ENCODE results near the gene LDLRAD4. TPM values are rescaled to one million over a fixed set of nuclear protein-coding genes. Genes with fewer than 3 reads are reported as not detected.

The LDLRAD4 gene
- total RNA-seq, 1 donor from 2014 or later: 34.5 TPM

DNA sequence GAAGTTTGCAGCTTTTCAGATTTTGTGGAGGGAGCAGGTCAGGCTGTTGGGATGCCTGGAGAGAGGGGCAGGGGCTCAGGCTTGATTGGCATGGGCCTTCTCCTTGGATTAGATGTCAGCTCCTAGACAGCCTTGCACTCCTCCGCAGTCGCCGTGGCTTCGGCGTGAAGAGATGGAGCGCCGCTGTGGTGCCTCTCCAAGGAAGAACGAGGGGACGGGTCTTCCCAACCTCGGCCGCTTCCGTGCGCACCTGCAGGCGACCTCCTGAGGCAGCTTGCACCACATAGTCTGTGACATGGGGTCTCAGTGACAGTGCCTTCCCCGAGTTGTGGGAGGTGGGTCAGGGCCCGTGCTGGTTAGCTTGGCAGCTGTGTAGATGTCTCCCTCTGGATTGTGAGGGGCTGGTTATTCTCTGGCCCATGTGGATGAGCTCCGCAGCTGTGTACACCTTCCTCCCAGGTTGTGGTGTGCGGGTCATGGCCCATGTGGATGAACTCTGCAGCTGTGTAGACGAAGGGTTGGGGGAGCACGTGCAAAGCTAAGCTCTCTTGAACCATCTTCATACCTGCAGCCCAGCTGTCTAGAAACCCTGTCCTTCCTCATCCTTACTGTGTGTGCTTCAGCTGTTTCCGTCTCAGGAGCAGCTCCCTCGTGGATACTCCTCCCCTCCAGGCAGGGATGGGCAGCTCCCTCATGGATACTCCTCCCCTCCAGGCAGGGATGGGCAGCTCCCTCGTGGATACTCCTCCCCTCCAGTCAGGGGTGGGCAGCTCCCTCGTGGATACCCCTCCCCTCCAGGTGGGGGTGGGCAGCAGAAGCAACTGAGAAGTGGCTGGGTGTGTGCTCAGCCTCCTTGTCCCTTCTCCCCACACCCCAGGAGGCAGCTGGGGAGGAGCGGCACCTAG, 170.3 kb downstream of the LDLRAD4 start:
- intact Hi-C loops (cut with micrococcal nuclease): no loop called here
- no peaks in the 10 kb centered on the region for H3K9me3 Mint-ChIP-seq
- peaks cover 9% of the 10 kb centered on the region for H3K4me1 Mint-ChIP-seq (ENCODE audit: low read depth)
- H3K4me3 Mint-ChIP-seq: no peak overlapping the region
- no peaks in the 10 kb centered on the region for H3K27me3 Mint-ChIP-seq (ENCODE audit: insufficient read depth)
- no peak for DNase-seq (ENCODE audit: low spot score)
- H3K27ac Mint-ChIP-seq: no peak overlapping the region
- H3K36me3 Mint-ChIP-seq (ENCODE audit: low read depth): peaks cover 8% of the 10 kb centered on the region

DNA sequence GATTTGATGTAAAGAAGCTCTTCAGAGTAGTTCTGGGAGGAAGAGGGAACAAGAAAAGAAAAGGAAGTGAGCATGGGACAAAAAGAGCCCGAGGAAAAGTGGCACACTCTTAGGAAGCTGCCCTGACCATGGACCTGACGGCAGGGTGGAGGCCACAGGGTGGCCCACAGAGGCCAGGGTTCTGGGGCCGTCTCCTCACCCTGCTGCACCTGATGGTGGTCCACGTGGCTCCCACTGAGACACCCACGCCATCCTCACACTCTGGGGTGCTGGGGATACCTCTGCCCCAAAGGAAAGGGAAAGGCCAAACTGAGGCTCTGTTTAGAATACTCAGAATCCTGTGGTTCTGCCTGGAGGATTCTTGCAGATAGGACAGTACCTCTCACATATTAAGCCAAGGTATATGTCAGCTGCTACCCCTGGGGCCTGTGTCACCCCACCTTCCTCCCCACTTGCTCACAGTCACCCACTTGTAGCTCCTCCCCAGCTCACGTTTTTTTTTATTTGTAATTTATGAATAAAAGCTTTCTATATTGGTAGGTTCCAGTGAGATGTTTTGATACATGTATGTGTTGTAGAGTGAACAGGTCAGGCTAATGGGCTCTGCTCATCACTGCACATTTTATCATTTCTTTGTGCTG, 171.1 kb downstream of the LDLRAD4 start:
- DNase-seq (ENCODE audit: low spot score): no peak
- intact Hi-C loops (cut with micrococcal nuclease): no loop called here
- no peak overlapping the region for H3K27ac Mint-ChIP-seq
- peaks cover 10% of the 10 kb centered on the region for H3K4me1 Mint-ChIP-seq (ENCODE audit: low read depth)
- no peaks in the 10 kb centered on the region for H3K27me3 Mint-ChIP-seq (ENCODE audit: insufficient read depth)
- no peaks in the 10 kb centered on the region for H3K9me3 Mint-ChIP-seq
- H3K36me3 Mint-ChIP-seq (ENCODE audit: low read depth): peaks cover 6% of the 10 kb centered on the region
- H3K4me3 Mint-ChIP-seq: no peak overlapping the region

DNA sequence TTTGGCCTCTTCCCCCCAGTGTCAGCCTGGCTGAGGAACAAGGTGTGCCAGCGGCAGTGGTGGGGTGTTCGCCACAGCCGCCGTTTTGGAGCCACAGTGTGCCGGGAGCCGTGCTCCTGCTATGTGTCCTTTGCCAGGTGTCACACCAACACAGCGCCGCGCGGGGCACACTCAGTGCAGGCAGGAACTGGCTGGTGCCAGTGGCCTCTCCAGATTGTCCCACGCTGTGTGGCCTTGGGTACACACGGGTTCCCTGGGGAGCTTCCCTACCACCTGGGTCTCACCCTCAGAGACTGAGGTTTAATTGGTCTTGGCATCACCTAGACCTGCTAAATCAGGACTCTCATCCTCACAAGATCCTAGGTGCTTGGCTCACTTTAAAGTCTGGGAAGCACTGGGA, 171.6 kb downstream of the LDLRAD4 start:
- no peak for DNase-seq (ENCODE audit: low spot score)
- Mint-ChIP-seq H3K4me1 (ENCODE audit: low read depth) (peaks cover 15% of the 10 kb centered on the region), H3K27ac (no peak overlapping the region), H3K36me3 (ENCODE audit: low read depth) (peaks cover 4% of the 10 kb centered on the region), H3K4me3 (no peak overlapping the region), H3K27me3 (ENCODE audit: insufficient read depth) (no peaks in the 10 kb centered on the region), H3K9me3 (no peaks in the 10 kb centered on the region)
- intact Hi-C loops (cut with micrococcal nuclease): no loop called here

DNA sequence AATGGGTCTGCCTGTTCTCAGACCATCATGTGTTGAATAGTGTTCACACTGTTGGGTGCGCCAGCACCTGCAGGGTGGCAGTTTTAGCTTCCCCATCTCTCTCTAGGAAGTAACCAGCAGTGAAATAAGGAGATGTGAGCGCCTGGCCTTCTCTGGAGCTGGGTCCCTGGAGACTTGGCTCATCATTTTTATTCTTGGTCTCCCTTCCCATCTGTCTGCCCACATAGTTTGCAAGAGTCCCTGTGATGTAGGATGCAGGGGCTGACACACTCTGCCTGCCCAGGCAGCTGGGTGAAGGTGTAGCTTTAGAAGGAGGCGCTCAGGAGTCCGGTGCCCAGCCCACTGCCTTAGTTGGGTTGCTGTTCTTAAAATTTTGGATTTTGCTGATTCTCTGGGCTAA, 172.2 kb downstream of the LDLRAD4 start:
- H3K27ac Mint-ChIP-seq: no peak overlapping the region
- peaks cover 15% of the 10 kb centered on the region for H3K4me1 Mint-ChIP-seq (ENCODE audit: low read depth)
- H3K36me3 Mint-ChIP-seq (ENCODE audit: low read depth): peaks cover 2% of the 10 kb centered on the region
- no peak for DNase-seq (ENCODE audit: low spot score)
- H3K27me3 Mint-ChIP-seq (ENCODE audit: insufficient read depth): no peaks in the 10 kb centered on the region
- intact Hi-C loops (cut with micrococcal nuclease): no loop called here
- no peak overlapping the region for H3K4me3 Mint-ChIP-seq
- no peaks in the 10 kb centered on the region for H3K9me3 Mint-ChIP-seq

DNA sequence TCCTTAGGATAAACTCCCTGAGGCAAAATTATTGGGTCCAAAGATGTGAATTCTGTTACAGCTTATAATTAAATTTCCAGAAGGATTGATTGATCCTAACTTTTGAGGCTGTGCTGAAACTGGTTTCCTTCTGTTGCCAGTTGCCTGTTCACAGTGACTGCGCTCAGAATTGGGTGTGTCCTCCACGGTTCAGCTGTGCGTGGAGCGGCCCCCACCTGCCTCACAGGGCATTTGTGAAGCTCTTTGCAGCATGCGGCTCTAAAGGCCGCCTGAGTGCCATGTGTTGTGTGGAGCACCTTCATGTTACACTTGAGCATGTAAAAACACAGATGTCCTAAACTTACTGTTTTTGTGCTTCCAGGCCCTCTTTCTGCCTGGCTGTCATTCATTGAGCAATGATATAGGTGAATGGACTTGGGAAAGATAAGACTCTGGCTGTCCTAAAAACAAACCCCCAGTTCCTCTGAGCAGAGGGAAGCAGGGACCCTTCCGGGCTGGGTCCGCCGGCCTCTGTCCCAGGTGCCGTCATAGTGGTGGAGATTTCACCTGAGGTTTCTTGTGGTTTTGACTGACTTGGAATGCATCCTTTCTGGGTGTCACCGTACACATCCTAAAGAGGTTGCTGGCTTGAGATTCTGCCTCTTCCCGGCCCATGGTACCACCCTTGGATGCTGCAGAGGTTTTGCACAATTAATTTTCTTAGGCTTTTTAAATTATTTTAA, 173.6 kb downstream of the LDLRAD4 start:
- H3K4me3 Mint-ChIP-seq: no peak overlapping the region
- peaks cover 15% of the 10 kb centered on the region for H3K4me1 Mint-ChIP-seq (ENCODE audit: low read depth)
- no peak for DNase-seq (ENCODE audit: low spot score)
- H3K9me3 Mint-ChIP-seq: no peaks in the 10 kb centered on the region
- H3K36me3 Mint-ChIP-seq (ENCODE audit: low read depth): peaks cover 2% of the 10 kb centered on the region
- no peak overlapping the region for H3K27ac Mint-ChIP-seq
- H3K27me3 Mint-ChIP-seq (ENCODE audit: insufficient read depth): no peaks in the 10 kb centered on the region
- intact Hi-C loops (cut with micrococcal nuclease): no loop called here

DNA sequence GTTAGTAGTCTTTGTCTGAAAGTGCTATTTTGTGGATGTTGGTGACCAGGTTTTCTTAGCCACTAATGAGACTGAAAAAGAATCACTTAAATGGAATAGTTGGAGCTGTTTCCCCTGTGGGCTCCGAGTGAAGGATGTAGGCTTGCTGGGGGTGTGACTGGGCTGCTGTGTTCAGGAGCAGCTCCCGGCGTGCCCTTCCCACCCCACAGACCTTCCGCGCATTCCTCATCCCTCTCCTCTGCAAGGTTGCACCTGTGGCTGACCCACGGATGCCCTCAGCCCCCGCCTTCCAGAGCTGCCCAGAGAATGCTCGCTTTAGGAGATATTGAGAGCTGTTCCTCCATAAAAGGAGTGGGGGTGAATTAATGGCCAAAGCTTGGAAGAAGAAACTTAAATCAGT, 174.3 kb downstream of the LDLRAD4 start:
- H3K4me1 Mint-ChIP-seq (ENCODE audit: low read depth): peaks cover 15% of the 10 kb centered on the region
- DNase-seq (ENCODE audit: low spot score): no peak
- no peak overlapping the region for H3K4me3 Mint-ChIP-seq
- H3K27ac Mint-ChIP-seq: no peak overlapping the region
- no peaks in the 10 kb centered on the region for H3K27me3 Mint-ChIP-seq (ENCODE audit: insufficient read depth)
- H3K9me3 Mint-ChIP-seq: no peaks in the 10 kb centered on the region
- peaks cover under 1% of the 10 kb centered on the region for H3K36me3 Mint-ChIP-seq (ENCODE audit: low read depth)
- intact Hi-C loops (cut with micrococcal nuclease): no loop called here

DNA sequence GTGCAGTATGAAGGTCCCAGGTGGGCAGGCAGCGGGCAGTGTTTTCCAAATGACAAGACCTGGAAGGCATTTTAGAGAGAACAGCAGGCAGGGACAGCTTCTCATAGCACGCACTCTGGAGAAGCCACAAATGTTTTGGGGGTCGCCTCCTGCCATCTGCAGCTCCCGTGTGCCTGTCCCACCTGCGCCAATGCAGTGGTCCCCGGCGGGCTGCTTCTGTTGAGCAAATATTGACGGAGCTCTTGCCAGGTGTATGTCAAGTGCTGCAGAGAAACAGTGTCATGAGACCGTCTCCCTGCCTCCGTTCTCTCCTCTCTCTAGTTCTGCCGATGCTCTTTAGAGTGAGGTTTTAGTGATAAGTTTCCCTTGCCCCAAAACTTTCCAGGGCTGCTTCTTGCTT, 174.8 kb downstream of the LDLRAD4 start:
- no peak for DNase-seq (ENCODE audit: low spot score)
- H3K9me3 Mint-ChIP-seq: no peaks in the 10 kb centered on the region
- intact Hi-C loops (cut with micrococcal nuclease): no loop called here
- H3K27ac Mint-ChIP-seq: no peak overlapping the region
- peaks cover 15% of the 10 kb centered on the region for H3K4me1 Mint-ChIP-seq (ENCODE audit: low read depth)
- H3K36me3 Mint-ChIP-seq (ENCODE audit: low read depth): no peaks in the 10 kb centered on the region
- H3K4me3 Mint-ChIP-seq: no peak overlapping the region
- no peaks in the 10 kb centered on the region for H3K27me3 Mint-ChIP-seq (ENCODE audit: insufficient read depth)

DNA sequence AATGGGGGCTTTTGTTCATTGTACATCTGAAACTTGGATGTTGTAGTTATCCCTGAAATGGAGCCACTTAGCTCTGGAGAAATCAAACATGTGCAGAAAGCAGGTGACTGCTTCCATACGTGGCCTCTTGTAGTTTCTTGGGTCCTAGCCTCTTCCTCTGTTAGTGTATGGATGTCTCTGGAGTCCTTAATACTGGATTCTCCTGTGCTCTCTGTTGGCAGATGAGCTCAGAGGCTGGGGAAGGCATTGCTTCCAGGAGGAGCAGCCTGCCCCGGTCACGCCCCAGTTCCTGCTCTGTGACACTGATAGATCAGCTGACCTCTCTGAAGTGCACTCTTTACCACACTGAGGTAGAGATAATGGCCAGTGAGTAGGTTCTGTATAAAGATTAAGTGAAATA, 176.2 kb downstream of the LDLRAD4 start:
- Mint-ChIP-seq H3K4me3 (no peak overlapping the region), H3K27ac (no peak overlapping the region), H3K27me3 (ENCODE audit: insufficient read depth) (no peaks in the 10 kb centered on the region), H3K36me3 (ENCODE audit: low read depth) (no peaks in the 10 kb centered on the region), H3K9me3 (no peaks in the 10 kb centered on the region), H3K4me1 (ENCODE audit: low read depth) (peaks cover 15% of the 10 kb centered on the region)
- DNase-seq (ENCODE audit: low spot score): no peak
- intact Hi-C loops (cut with micrococcal nuclease): no loop called here

DNA sequence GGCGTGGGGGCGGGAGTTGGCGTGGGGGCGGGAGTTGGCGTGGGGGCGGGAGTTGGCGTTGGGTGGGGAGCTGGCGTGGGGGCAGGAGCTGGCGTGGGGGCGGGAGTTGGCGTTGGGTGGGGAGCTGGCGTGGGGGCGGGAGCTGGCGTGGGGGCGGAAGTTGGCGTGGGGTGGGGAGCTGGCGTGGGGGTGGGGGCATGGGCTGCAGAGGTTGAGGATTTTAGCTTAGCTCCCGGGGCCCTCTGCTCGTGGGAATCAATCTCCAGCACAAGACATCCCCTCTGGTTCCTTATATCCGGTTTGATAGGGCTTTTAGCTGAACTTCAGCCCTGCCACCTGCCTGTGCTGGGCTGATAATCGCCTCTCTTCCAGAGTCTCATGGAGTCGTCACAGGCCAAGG, 177.0 kb downstream of the LDLRAD4 start:
- H3K9me3 Mint-ChIP-seq: no peaks in the 10 kb centered on the region
- H3K27me3 Mint-ChIP-seq (ENCODE audit: insufficient read depth): no peaks in the 10 kb centered on the region
- no peaks in the 10 kb centered on the region for H3K36me3 Mint-ChIP-seq (ENCODE audit: low read depth)
- intact Hi-C loops (cut with micrococcal nuclease): no loop called here
- no peak for DNase-seq (ENCODE audit: low spot score)
- peaks cover 15% of the 10 kb centered on the region for H3K4me1 Mint-ChIP-seq (ENCODE audit: low read depth)
- H3K4me3 Mint-ChIP-seq: no peak overlapping the region
- no peak overlapping the region for H3K27ac Mint-ChIP-seq

DNA sequence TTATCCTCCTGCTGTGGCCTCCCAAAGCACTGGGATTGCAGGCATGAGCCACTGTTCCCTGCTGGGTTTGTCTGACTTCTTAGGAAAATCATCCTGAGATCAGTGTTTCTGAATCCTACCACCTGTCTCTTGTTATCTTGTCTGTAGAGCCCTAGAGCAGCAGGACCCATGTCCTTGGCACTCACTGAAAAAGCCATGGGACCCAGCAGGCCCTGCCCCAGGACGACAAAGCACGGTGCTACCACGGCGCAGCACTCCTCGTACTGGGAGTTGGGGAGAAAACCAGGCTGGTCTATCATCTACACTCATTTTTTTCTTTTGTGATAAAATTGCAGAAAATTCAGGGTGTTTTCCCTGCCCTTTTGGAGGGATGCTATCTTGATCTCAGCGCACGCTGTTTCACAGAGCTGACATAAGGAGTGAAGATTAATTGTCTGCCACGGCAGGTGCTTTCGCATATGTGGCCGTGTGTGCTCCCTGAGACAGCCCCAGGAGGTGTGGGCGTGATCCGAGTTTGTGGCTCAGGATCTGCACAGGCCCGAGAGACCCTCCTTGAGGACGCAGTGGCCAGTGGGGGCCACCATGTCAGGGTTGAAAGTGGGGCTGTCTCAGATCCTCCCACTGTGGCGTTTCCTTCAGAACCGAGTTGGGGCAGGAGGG, 179.1 kb downstream of the LDLRAD4 start:
- Mint-ChIP-seq H3K27ac (no peak overlapping the region), H3K4me3 (no peak overlapping the region), H3K36me3 (ENCODE audit: low read depth) (no peaks in the 10 kb centered on the region), H3K4me1 (ENCODE audit: low read depth) (peaks cover 15% of the 10 kb centered on the region), H3K27me3 (ENCODE audit: insufficient read depth) (peaks cover 1% of the 10 kb centered on the region), H3K9me3 (no peaks in the 10 kb centered on the region)
- no peak for DNase-seq (ENCODE audit: low spot score)
- intact Hi-C loops (cut with micrococcal nuclease): no loop called here

DNA sequence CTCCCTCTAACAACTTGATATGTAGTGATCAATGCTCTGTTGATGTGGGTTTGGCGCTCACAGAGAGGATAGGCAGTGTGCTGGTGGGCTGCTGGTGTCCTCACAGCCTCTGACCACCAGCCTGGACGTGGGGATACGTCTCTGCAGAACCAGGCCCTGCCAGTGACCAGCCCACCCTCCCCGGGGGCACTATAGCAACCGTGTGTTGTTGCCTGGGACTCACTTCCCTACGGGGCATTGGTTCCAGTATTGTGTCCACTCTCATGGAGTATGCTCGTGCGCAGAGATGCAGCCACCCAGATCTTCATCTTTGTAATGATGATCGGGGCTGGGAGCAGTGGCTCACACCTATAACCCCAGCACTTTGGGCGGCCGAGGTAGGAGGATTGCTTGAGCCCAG, 180.1 kb downstream of the LDLRAD4 start:
- H3K36me3 Mint-ChIP-seq (ENCODE audit: low read depth): no peaks in the 10 kb centered on the region
- H3K9me3 Mint-ChIP-seq: no peaks in the 10 kb centered on the region
- no peak for DNase-seq (ENCODE audit: low spot score)
- intact Hi-C loops (cut with micrococcal nuclease): no loop called here
- H3K4me1 Mint-ChIP-seq (ENCODE audit: low read depth): peaks cover 7% of the 10 kb centered on the region
- no peak overlapping the region for H3K27ac Mint-ChIP-seq
- H3K4me3 Mint-ChIP-seq: no peak overlapping the region
- H3K27me3 Mint-ChIP-seq (ENCODE audit: insufficient read depth): peaks cover 1% of the 10 kb centered on the region

DNA sequence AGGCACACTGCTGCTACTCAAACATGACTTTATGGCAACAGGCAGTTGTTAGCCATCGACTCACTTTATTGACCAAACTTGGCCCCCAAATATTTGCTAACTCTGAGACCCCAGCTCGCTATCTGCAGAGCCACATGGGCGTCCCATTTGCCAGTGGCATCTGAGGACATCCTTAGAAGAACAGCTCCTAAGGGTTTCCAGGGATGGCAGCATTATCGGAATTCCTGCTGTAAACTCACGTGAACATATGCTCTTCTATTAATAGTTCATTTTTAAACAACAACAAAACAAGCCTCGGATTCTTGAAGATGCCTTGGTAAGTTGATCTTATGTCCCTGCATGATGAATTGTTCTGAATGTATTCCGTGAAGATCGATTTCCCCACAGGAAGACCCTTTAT, 181.0 kb downstream of the LDLRAD4 start:
- Mint-ChIP-seq H3K27me3 (ENCODE audit: insufficient read depth) (peaks cover 1% of the 10 kb centered on the region), H3K4me1 (ENCODE audit: low read depth) (peaks cover 6% of the 10 kb centered on the region), H3K27ac (no peak overlapping the region), H3K4me3 (no peak overlapping the region), H3K9me3 (no peaks in the 10 kb centered on the region), H3K36me3 (ENCODE audit: low read depth) (no peaks in the 10 kb centered on the region)
- intact Hi-C loops (cut with micrococcal nuclease): no loop called here
- no peak for DNase-seq (ENCODE audit: low spot score)

Data from activated T-helper 1 cell treated with anti-CD3 and anti-CD28 coated beads, Interleukin-12 subunit alpha, Interleukin-12 subunit beta, Interleukin-2, Interleukin-4 antibody, amounts not matched to agents 30 ng/mL and 10 ng/mL and 1 ng/mL, durations not matched to agents 14 hours and 24 hours and 36 hours (primary cell).